GM12801 (cell line): Measurements from ENCODE around the gene CORO1A.

Source experiments
- CTCF ChIP-seq: IDR thresholded peaks from one replicate; pipeline ENCODE4 v1.5.1; 2011; ENCODE audit warnings: control low read depth; ENCODE audit not compliant: insufficient read length; ENCODE audit errors: extremely low read depth

The CORO1A gene

GRCh38 chr16:30180741-30181140, 2.7 kb upstream of the CORO1A start:
- TF ChIP-seq CTCF: no peak

DNA sequence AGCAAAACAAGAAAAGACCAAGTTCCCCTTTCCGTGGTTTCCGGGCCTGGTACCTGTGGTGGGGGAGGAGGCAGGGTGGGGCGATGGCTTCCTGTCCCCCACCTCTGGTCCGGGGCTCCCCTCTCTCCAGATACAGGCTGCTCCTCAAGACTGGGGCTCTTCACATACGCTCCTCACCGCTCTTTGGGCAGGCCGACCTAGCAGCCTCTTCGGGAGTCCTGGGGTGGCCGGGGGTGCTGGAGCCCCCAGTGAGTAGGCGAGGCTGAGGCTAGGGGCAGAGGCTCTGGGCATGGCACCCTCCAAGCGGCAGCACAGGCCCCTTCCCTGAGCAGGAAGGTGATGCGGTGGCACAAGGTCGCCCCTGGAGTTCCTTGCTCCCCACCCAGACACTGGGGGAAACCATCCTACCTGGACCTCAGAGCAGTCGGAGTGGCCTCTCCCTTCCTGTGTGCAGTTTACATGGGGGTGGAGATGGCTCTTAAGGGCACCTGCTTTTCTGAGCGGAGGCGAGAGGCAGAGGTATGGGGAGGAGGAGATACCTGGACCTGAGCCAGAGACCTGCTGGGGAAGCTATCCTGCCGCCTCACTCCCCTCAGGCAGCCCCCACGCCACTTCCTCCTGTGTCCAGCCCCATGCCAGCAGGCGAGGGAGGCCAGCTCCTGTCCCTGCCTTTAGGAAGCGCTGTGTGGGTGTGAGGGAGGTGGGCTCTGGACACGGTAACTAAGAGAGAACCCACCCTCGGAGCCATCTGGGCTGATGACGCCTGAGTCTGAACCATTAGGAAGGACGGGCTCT, 891 bp downstream of the CORO1A start:
- no peak for TF ChIP-seq CTCF

- TF ChIP-seq CTCF: no peak
These were observed 1.7 kb downstream of the CORO1A start for GRCh38 chr16:30184891-30185682.

- TF ChIP-seq CTCF: no peak
These were observed 2.5 kb downstream of the CORO1A start for GRCh38 chr16:30185683-30186421.

- TF ChIP-seq CTCF: no peak
These were observed 3.0 kb downstream of the CORO1A start for GRCh38 chr16:30186444-30186781.

- TF ChIP-seq CTCF: no peak
These were observed 3.6 kb downstream of the CORO1A start for GRCh38 chr16:30186782-30187555.

- no peak for TF ChIP-seq CTCF
These were observed 4.1 kb downstream of the CORO1A start for GRCh38 chr16:30187556-30187865.
